Stimulated activated CD4-positive, alpha-beta T cell treated with anti-CD3 and anti-CD28 coated beads, Interleukin-4, amount 100 ng/mL, for 1 hour (primary cell): ENCODE data around the gene TRIM44.

ENCODE experiments used
- DNase-seq: peaks from one replicate; pipeline ENCODE4 v3.0.0-alpha.2; 2020

The TRIM44 gene

GRCh38 chr11:35864131-35864530 lies 201.6 kb downstream of the TRIM44 start:
- DNase-seq = no peak

- DNase-seq = no peak
Observed at GRCh38 chr11:35866601-35867000, 204.0 kb downstream of the TRIM44 start.
